ENCODE data around the gene LRRC43. TPM values are rescaled to one million over a fixed set of nuclear protein-coding genes. Genes with fewer than 3 reads are reported as not detected.

LRRC43 gene, protein sequence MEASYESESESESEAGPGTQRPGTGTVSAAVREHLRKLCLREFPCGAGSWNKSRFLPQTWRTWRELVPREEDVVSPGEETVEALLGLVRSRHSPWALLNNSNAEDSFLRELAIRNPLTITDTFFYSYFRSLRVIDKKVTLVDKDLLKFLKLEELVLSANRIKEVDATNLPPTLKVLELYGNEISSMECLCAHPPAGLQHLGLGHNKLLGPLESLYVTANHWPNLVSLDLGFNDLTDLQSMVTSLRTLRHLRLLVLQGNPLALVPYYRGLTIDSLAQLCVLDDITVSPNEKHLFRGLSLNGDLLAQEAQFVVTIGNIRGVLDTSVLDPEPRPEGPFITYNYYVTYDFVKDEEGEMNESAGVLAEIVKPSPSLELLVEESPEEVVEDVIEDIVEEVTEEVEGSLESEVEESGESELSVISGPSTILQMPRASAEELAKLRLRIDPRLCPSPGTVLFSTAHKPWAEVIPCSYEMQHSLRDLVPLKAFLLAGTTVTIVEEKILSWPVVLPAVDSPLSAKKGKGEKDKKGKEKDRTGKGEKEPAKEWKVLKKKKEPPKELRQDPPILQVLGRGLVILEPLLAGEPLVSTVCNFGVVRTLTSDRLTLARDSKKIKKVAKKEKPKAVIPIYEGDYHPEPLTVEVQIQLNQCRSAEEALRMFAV
- 1.0 and 3.3 TPM in 2 replicates for total RNA-seq

DNA sequence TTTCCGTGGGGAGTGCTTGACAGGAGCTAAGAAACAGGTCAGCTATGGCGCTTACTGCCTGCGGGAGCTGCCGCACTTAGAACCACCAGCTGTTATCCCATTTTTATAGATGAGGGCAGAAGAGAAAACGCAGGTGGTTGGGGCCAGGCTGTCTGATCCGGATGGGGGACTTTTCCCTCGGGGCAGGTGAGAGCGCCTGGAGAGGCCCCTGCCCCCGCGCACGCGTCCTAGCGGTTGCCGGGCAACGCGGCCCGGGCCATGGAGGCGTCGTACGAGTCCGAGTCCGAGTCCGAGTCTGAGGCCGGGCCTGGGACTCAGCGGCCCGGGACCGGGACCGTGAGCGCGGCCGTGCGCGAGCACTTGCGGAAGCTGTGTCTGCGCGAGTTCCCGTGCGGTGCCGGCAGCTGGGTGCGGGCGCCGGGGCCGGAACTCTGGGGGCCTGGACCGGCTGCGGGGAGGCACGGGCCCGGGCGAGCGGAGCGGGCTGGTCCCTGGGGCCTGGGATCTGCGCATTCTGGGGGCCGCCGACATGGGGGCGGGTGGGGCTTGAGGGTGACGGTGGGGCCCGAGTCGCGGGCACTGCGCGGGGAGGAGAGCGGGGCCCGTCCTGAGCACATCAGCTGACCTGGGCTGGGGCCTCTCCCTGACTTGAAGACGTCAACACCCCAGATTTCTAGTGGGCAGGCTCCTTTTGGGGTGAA lies at the start of gene LRRC43:
LRRC43 (plus strand) TSS at position 237 of the 701 bp plus-strand sequence; CDS start at position 259, 22 bp downstream.

DNA sequence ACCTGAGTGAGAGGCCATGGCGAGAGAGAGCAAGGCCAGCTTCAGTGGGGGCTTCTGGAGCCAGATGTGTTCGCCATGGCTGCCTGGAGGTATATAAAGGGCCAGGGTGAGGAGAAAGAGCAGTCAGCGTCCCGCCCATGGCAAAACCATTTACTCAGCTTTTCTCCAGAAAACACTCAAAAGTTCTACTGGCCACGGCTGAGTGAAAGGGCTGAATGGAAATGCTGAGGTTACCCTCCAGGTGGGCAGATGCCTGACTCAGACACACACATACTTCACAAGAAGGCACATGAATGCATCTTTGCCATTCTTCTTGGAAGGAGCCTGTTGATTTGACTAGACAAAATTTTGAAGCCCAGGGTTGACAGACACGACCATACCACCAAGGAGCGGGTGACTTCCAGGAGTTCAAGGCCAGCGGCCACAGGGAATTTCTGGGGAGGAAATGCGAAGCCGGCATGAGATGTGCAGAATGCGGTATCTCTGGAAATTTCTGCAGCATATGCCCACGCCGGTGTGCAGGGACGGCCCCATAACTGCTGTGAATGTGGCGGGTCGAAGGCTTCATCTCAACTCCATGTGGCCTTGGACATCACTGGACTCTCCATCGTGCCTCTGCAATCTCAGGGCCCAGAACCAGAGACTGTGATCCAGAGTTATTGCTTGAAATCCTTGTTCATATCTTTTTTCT lies 8.6 kb upstream of the LRRC43 start, which contains the start of gene IL31:
IL31 (minus strand) TSS at position 67 of the 691 bp plus-strand sequence; CDS start at position 18, 49 bp downstream.

DNA sequence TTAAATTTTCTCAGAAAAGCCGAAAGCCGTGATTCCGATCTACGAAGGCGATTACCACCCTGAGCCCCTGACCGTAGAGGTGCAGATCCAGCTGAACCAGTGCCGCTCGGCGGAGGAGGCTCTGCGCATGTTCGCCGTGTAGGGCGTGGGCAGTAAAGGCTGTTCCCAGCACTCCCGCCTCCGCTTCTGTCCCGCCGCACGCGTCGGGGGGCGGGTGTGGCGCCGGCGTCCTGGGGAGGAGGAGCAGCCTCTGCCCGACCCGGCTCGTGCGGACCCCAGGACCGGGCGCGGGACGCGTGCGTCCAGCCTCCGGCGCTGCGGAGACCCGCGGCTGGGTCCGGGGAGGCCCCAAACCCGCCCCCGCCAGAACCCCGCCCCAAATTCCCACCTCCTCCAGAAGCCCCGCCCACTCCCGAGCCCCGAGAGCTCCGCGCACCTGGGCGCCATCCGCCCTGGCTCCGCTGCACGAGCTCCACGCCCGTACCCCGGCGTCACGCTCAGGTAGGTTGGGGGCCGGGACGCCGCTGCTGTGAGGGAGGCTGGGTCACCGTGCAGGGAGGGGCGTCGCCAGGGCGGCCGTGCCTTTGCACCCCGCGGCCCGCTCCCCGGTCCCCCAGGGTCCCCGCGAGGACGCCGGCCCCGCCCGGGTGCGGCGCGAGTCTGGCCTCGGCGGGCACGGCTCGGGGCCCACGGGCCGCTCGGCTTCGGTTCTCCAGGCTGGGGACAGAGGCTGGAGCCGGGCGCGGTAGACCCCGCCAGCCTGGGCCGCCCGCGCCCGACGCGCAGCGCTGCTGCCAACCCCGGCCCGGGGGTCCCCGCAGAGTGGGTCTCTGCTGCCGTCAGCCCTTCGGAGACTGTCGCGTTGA lies 20.6 kb downstream of the LRRC43 start, which contains the start of gene B3GNT4:
B3GNT4 (plus strand) TSS at position 409 of the 866 bp plus-strand sequence. CDS start 910 bp downstream, outside the sequence.

GRCh38 chr12:122225683-122226365 lies 42.9 kb downstream of the LRRC43 start, which contains the start of gene DIABLO:
DIABLO (minus strand) TSS chr12:122226052; CDS start chr12:122226014, 38 bp downstream.

Other genes with a start within 250 kb of the LRRC43 start
- 4.5 and 5.3 TPM in 2 replicates for gene BCL7A, start 161.2 kb upstream of the LRRC43 start, total RNA-seq
- 10.9 and 15.2 TPM in 2 replicates for gene MLXIP, start 104.4 kb upstream of the LRRC43 start, total RNA-seq
- gene IL31, start 8.9 kb upstream of the LRRC43 start, total RNA-seq, result not detected in 2 replicates
- 0.33 TPM in 1 of 2 replicates, not detected in the other for gene B3GNT4, start 20.6 kb downstream of the LRRC43 start, total RNA-seq
- gene DIABLO, start 42.9 kb downstream of the LRRC43 start, total RNA-seq, result 79.4 and 83.3 TPM in 2 replicates
- gene VPS33A, start 83.4 kb downstream of the LRRC43 start, total RNA-seq, result 24.8 and 26.8 TPM in 2 replicates
- 73.4 and 73.6 TPM in 2 replicates for gene CLIP1, start 239.5 kb downstream of the LRRC43 start, total RNA-seq

Data from smooth muscle cell of trachea (primary cell).